HG03354 (cell line): Measurements from ENCODE around the gene ZSCAN2.
A peak's percentile ranks its signal among the peaks of the same experiment; 100 is the strongest.
"Not testable (repeated sequence)": the region's sequence is repeated elsewhere in the genome, so short reads cannot be mapped to it uniquely, and the experiment has no call there.

Experiments
- ATAC-seq: cut with Tn5 transposase; IDR thresholded peaks from one replicate; pipeline ENCODE4 v1.9.1; 2021; ENCODE audit warnings: mild to moderate bottlenecking; ENCODE audit not compliant: unreplicated experiment, poor library complexity, severe bottlenecking

ZSCAN2 gene

DNA sequence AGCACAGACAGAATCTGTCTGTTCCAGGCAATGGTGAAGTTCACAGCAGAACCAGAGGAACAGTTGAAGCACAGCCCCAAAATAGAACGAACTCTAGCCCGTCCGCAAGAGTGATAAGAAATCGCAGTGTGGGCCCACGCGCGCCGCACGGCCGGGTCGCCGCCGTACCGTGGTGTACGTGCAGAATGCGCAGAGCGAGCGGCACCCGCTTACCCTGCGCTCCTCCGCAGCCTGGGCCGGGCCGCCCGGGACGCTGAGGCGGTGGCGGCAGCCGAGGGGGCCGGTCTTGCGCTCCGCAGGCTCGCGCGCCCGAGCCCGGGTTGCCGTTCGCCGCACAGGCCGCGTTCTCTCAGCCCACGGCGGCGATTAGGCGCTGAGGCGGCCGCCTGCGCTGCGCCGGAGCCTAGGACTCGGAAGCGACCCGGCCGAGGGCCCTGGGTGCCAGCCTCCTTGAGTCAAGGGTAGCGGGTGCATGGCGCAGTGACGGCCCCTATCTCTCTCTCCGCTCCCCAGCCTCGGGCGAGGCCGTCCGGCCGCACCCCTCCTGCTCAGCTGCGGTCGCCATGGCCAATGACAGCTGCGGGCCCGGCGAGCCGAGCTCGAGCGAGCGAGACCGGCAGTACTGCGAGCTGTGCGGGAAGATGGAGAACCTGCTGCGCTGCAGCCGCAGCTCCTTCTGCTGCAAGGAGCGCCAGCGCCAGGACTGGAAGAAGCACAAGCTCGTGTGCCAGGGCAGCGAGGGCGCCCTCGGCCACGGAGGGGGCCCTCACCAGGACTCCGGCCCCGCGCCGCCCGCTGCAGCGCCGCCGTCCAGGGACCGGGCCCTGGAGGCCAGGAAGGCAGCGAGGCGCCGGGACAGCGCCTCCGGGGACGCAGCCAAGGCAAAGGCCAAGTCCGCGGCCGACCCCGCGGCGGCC is 32.8 kb downstream of the ZSCAN2 start:
- ATAC-seq, result peak; percentile 47

DNA sequence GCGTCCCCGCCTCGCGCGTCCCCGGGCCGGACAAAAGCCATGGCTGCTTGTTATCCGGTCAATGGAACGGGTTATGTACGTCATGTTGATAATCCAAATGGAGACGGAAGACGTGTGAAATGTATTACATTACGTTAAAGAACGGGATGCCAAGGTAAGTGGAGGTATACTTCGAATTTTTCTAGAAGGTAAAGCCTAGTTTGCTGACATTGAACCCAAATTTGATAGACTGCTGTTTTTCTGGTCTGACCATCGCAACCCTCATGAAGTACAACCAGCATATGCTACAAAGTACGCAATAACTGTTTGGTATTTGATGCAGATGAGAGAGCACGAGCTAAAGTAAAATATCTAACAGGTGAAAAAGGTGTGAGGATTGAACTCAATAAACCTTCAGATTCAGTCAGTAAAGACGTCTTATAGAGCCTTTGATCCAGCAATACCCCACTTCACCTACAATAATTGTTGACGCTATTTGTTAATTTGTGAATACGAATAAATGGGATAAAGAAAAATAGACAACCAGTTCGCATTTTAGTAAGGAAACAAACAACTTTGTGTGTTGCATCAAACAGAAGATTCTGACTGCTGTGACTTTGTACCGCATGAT is 33.5 kb downstream of the ZSCAN2 start:
- no peak for ATAC-seq

- no peak for ATAC-seq
Observed at GRCh38 chr15:84638103-84638502, 37.3 kb downstream of the ZSCAN2 start.

GRCh38 chr15:84641871-84642270 is 41.1 kb downstream of the ZSCAN2 start:
- ATAC-seq, result not testable (repeated sequence)

GRCh38 chr15:84642640-84643039 is 41.8 kb downstream of the ZSCAN2 start:
- not testable (repeated sequence) for ATAC-seq

DNA sequence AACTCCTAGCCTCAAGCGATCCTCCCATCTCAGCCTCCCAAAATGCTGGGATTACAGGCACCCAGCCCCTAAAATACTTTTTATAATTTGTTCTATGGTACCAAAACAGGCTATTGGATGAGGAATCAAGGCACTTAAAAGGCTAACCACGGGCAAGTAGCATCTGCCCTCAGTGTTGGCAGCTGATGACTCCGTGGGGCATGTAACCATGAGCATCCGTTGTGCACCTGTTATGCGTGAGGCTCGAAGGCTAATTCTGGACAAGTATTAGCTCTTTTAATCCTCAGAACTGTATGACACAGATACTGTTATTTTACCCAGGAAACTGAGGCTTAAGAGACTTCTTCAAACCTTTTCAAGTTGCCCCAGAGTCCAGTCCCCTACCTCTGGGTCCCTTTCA is 43.0 kb downstream of the ZSCAN2 start:
- no peak for ATAC-seq

DNA sequence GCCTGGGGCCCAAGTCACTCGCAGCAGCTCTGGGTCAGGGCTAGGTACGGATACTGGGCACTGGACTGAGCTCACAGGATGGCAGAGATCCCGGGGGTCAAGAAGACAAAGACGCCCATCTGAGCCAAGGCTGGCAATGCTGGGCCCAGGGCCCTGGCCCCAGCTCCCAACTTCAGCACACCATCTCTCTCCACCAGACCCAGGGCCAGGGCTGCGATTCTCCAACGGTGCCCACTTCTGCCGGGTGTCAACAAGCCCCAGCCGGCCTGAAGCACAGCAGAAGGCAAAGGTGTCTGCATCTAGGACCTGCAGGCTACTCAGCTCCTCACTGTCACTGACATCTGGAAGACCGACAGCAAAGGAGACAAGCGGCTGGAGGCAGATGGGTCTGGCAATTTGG is 44.7 kb downstream of the ZSCAN2 start:
- no peak for ATAC-seq

DNA sequence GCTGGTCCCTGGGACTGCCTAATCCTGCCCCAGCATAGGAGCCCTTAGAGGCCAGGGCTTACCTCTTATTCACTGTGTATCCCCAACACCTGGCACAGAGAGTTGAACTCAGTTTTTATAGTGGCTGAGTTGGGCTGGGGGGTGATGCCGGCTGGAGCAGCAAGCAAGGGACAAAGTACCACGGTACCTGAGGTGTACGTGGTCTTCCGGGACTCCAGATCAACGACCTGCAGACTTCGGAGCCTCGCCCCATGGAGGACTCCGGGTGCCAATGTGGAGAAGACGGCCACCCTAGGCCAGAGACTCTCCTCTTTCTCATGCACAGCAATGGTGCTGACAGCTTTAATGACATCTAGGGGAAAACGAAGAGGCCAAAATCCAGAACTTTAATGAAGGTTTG is 45.2 kb downstream of the ZSCAN2 start:
- no peak for ATAC-seq

- no peak for ATAC-seq
Observed at GRCh38 chr15:84647726-84648125, 46.9 kb downstream of the ZSCAN2 start.

DNA sequence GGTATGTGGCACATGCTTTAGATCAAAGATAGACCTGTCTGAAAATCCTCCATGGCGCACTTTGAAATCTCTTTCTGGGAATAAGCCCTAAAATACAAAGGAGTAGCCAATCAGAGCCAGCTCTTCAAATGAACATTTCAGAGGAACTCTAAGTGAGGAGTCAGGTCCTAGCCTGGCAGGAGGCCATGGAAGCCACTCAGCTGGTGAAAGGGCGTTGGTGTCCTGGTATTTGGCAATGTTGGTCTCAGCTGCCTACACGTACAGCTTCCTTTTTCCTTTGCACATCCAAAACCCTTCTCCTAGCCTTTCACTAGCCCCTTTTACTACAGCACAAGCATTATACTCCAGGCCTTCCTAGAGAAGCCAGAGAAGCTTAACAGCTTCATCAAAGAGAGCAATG is 47.7 kb downstream of the ZSCAN2 start:
- ATAC-seq, result no peak

DNA sequence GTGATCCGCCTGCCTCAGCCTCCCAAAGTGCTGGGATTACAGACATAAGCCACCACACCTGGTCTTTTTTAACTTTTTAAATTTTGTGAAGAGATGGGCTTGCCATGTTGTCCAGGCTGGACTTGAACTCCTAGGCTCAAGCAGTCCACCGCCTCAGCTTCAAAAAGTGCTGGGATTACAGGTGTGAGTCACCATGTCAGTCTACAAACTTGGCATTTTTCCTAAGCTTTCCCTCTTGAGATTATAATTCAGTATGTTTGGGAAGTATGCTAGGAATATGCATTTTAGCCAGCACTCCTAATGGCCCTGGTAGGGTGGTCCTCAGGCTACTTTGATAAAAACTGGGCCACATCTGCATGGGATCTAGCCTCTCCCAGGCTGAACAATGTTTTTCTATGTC is 48.9 kb downstream of the ZSCAN2 start:
- no peak for ATAC-seq

GRCh38 chr15:84653584-84653909 is 52.7 kb downstream of the ZSCAN2 start:
- ATAC-seq, result no peak

DNA sequence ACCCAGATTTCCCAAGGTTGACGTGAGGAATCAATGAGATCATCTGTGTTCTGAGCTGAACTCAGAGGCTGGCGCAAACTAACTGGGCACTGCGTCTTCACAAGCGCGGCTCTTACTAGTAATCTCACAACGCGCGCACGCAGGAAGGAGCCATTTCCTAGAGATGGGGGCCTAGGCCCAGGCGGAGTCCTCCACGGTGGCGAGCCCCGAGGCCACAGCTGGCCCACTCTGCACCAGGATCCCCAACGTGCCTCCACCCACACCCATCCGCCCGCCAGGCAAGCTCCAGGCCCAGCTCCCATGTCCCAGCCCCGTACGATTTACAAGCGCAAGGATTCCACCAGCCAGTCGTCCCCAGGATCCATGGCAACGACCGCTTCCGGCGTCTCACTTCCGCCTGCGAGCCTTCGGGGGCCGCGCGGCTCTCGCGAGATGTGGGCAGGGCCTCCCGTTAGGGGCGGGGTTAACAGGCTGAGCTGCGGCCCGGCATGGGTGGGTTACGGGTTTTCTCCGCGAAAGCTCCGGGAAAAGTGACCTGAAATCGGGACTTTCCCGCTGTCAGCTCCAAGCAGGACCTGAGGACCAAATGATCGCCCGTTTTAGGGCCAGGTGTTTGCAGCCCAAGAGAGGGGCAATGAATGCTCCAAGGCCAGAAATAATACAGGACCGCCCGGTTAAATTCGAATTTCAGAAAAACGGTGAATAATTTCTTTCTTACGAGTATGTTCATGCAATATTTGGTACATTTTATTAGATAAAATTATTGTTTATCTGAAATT is 53.3 kb downstream of the ZSCAN2 start, which contains the start of gene WDR73:
Gene WDR73 (minus strand): TSS at position 374 of the 779 bp plus-strand sequence. CDS start 9 bp downstream, at position 365.
- peak; percentile 87 for ATAC-seq

- ATAC-seq, result peak; percentile 49
Observed at GRCh38 chr15:84654689-84655453, 54.1 kb downstream of the ZSCAN2 start.

DNA sequence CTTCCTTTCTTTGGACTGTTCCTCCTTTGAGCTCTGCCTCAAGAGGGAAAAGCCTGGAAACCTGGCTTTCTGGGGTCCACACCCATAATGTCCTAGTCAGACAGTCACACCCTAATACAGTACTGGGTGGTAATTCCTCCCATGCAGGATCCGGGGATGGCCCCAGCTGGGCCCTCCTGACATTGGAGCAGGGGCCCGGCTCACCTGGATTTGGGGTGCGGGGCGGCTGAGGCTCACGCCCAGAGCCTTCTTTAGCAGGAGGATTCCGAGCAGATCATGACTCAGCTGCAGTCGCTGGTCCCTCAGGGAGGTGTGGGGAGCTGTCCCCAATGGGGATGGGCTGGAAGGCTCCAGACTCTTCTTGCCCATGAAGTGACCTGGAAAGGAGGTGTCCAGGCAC is 56.2 kb downstream of the ZSCAN2 start:
- ATAC-seq, result no peak

GRCh38 chr15:84657748-84658079 is 56.9 kb downstream of the ZSCAN2 start:
- ATAC-seq, result no peak

DNA sequence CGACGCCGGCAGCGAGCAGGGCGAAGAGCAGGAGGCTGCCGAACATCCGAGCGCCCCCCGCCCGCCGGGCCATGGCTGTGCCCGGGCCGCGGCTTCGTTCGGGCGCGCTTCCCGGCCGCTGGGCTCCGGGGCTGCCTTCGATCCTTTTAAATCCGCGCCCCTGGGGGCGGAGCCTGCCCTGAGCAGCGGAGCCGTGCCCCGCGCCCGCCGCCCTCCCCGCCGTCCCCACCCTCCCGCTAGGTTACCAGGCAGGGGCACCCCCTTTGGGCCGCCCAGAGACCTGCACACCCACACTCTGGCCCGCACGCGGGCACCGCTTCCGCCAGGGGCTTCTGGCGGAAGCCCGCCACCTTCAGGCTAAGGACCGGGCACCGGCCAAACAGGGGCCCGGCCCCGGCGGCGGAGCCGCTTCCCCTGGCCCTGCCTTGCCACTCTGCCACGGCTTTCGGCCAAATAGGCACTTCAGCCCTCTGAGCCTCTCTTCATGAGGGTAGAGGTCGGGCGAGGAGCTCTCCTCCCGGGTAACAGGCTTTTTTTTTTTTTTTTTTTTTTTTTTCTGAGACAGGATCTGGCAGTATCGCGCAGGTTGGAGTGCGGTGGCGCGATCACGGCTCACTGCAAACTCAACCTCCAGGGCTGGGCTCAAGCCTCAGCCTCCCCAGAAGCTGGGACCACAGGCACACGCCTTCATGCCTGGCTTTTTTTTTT is 57.4 kb downstream of the ZSCAN2 start, which contains the start of gene NMB:
Gene NMB (minus strand): TSS at position 120 of the 708 bp plus-strand sequence. CDS start 47 bp downstream, at position 73.
- ATAC-seq, result peak; percentile 69

DNA sequence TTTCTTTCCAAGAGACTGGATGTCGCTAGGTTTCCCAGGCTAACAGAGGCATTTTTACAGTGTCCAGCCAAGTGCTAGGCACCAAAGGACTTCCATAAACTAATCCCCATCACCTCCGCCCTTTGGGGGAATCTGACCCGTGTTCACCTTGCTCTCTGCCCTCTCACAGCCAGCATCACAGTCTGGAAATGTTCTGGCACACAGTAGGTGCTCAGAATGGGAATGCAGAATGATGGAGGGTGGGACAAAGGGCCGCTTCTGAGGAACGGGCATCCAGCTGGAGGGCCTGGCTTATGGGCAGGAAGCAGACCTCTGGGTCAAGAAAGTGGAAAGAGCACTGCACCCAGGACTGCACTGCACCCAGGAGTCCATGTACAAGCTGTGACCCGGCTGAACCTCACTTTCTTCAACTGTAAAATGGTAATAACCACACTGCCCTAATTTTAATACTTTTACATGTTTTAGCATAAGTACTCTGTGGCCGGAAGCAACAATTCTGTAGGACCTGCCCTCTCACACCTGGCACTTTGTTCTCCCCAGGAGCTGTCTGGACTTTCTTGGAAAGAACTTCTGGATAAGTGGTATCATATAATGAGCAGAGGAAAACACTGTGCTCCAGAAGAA is 58.1 kb downstream of the ZSCAN2 start:
- ATAC-seq, result no peak
